ENCODE data around the gene NUFIP1. TPM values are rescaled to one million over a fixed set of nuclear protein-coding genes. Genes with fewer than 3 reads are reported as not detected.

Gene NUFIP1
- total RNA-seq, result 2.6 and 3.4 TPM in 2 replicates

GRCh38 chr13:44989071-44989889 is at the start of gene NUFIP1, which contains the start of gene GPALPP1:
Gene NUFIP1, minus strand, starts transcription at chr13:44989471. Its CDS starts 35 bp downstream, at chr13:44989436.
Gene GPALPP1, plus strand, starts transcription at chr13:44989538. Its CDS starts 117 bp downstream, at chr13:44989655.

Other genes with a start within 250 kb of the NUFIP1 start
- gene GPALPP1, start 67 bp upstream of the NUFIP1 start, total RNA-seq, result 32.4 and 34.9 TPM in 2 replicates
- 26.7 and 32.5 TPM in 2 replicates for gene GTF2F2, start 131.0 kb upstream of the NUFIP1 start, total RNA-seq
- not detected in 2 replicates for gene KCTD4, start 211.6 kb upstream of the NUFIP1 start, total RNA-seq